Body of pancreas (tissue), 4 donors: ENCODE results near the gene DRC1.

Experiments
- CTCF ChIP-seq, 7 experiments: fragments of 450-650 bp in 4 of 7; fragments of 200-600 bp in 3 of 7; sonication (generic) in 3 of 7; IDR thresholded peaks; one replicate each; pipeline ENCODE4 v1.5.1; 2016 to 2019; ENCODE audit warnings: antibody characterized with exemption in 7 of 7
- POLR2A ChIP-seq, 3 donors: fragments of 450-650 bp; IDR thresholded peaks; one replicate each; pipeline ENCODE4 v1.6.1; 2016; ENCODE audit warnings: antibody characterized with exemption in 3 of 3, mild to moderate bottlenecking in 2 of 3

GRCh38 chr2:26460613-26461031 lies 58.9 kb downstream of the DRC1 start:
- TF ChIP-seq POLR2A (IDR thresholded peaks at IDR 0.05) (no peak), CTCF (IDR thresholded peaks at IDR 0.05) (no peak)
